ENCODE measurements around the gene GADD45A. TPM values are rescaled to one million over a fixed set of nuclear protein-coding genes. Genes with fewer than 3 reads are reported as not detected.

The GADD45A gene
- total and polyA plus RNA-seq, 4 donors, result 9.4 to 29.4 (median 21.5) TPM

GRCh38 chr1:67676946-67677345, 8.1 kb upstream of the GADD45A start:
- Histone ChIP-seq H3K4me1 (ENCODE audit: control insufficient read depth, insufficient read depth, low read length) (no peaks in the 10 kb centered on the region), H3K36me3 (ENCODE audit: control insufficient read depth, insufficient read depth, low read length) (no peaks in the 10 kb centered on the region), H3K9me3 (ENCODE audit: control insufficient read depth, insufficient read depth, low read length) (no peaks in the 10 kb centered on the region), H3K27ac (ENCODE audit: low read depth, low read length) (no peak overlapping the region), H3K4me3 (ENCODE audit: low read depth, low read length) (no peak overlapping the region), H3K27me3 (ENCODE audit: control insufficient read depth, insufficient read depth, low read length) (no peaks in the 10 kb centered on the region)
- no CpG with 5 or more reads among the region's 2 CpGs for WGBS (ENCODE audit: insufficient coverage)
- peak in 1 of 6 donors; percentile 16 for DNase-seq (ENCODE audit: low read depth in 4 of 6, low spot score in 6 of 6)

- no peak overlapping the region for H3K27ac ChIP-seq (ENCODE audit: low read depth, low read length)
- no peak overlapping the region for H3K4me3 ChIP-seq (ENCODE audit: low read depth, low read length)
- no peaks in the 10 kb centered on the region for H3K4me1 ChIP-seq (ENCODE audit: control insufficient read depth, insufficient read depth, low read length)
- DNase-seq (ENCODE audit: low read depth in 4 of 6, low spot score in 6 of 6), result no peak
- no CpG with 5 or more reads among the region's 2 CpGs for WGBS (ENCODE audit: insufficient coverage)
- H3K9me3 ChIP-seq (ENCODE audit: control insufficient read depth, insufficient read depth, low read length), result no peaks in the 10 kb centered on the region
- H3K36me3 ChIP-seq (ENCODE audit: control insufficient read depth, insufficient read depth, low read length), result no peaks in the 10 kb centered on the region
- H3K27me3 ChIP-seq (ENCODE audit: control insufficient read depth, insufficient read depth, low read length), result no peaks in the 10 kb centered on the region
Observed at GRCh38 chr1:67677408-67677807, 7.6 kb upstream of the GADD45A start.

- H3K4me3 ChIP-seq (ENCODE audit: low read depth, low read length), result no peak overlapping the region
- H3K27ac ChIP-seq (ENCODE audit: low read depth, low read length), result no peak overlapping the region
- WGBS (ENCODE audit: insufficient coverage), result no CpG with 5 or more reads among the region's 2 CpGs
Observed at GRCh38 chr1:67677930-67678329, 7.1 kb upstream of the GADD45A start.

GRCh38 chr1:67679691-67680090, 5.3 kb upstream of the GADD45A start:
- no peak overlapping the region for H3K27ac ChIP-seq (ENCODE audit: low read depth, low read length)
- no peaks in the 10 kb centered on the region for H3K9me3 ChIP-seq (ENCODE audit: control insufficient read depth, insufficient read depth, low read length)
- no peaks in the 10 kb centered on the region for H3K27me3 ChIP-seq (ENCODE audit: control insufficient read depth, insufficient read depth, low read length)
- H3K36me3 ChIP-seq (ENCODE audit: control insufficient read depth, insufficient read depth, low read length), result no peaks in the 10 kb centered on the region
- peaks cover 1% of the 10 kb centered on the region for H3K4me1 ChIP-seq (ENCODE audit: control insufficient read depth, insufficient read depth, low read length)
- no peak overlapping the region for H3K4me3 ChIP-seq (ENCODE audit: low read depth, low read length)
- DNase-seq (ENCODE audit: low read depth in 4 of 6, low spot score in 6 of 6), result no peak

More at GRCh38 chr1:67677930-67678329, 7.1 kb upstream of the GADD45A start:
- no peaks in the 10 kb centered on the region for H3K9me3 ChIP-seq (ENCODE audit: control insufficient read depth, insufficient read depth, low read length)
- no peaks in the 10 kb centered on the region for H3K36me3 ChIP-seq (ENCODE audit: control insufficient read depth, insufficient read depth, low read length)
- no peaks in the 10 kb centered on the region for H3K27me3 ChIP-seq (ENCODE audit: control insufficient read depth, insufficient read depth, low read length)
- no peaks in the 10 kb centered on the region for H3K4me1 ChIP-seq (ENCODE audit: control insufficient read depth, insufficient read depth, low read length)
- DNase-seq (ENCODE audit: low read depth in 4 of 6, low spot score in 6 of 6), result no peak

- Histone ChIP-seq H3K27me3 (ENCODE audit: control insufficient read depth, insufficient read depth, low read length) (no peaks in the 10 kb centered on the region), H3K36me3 (ENCODE audit: control insufficient read depth, insufficient read depth, low read length) (no peaks in the 10 kb centered on the region), H3K4me1 (ENCODE audit: control insufficient read depth, insufficient read depth, low read length) (peaks cover 4% of the 10 kb centered on the region), H3K9me3 (ENCODE audit: control insufficient read depth, insufficient read depth, low read length) (no peaks in the 10 kb centered on the region), H3K4me3 (ENCODE audit: low read depth, low read length) (no peak overlapping the region), H3K27ac (ENCODE audit: low read depth, low read length) (no peak overlapping the region)
- DNase-seq (ENCODE audit: low read depth in 4 of 6, low spot score in 6 of 6), result no peak
- WGBS (ENCODE audit: insufficient coverage), result 100% methylated on average over 2 of the region's 2 CpGs
Observed at GRCh38 chr1:67680486-67680885, 4.5 kb upstream of the GADD45A start.

GRCh38 chr1:67682659-67683197, 2.3 kb upstream of the GADD45A start:
- H3K27ac ChIP-seq (ENCODE audit: low read depth, low read length), result no peak overlapping the region
- WGBS (ENCODE audit: insufficient coverage), result no CpG with 5 or more reads among the region's 3 CpGs
- no peak for DNase-seq (ENCODE audit: low read depth in 4 of 6, low spot score in 6 of 6)

GRCh38 chr1:67683316-67683715, 1.7 kb upstream of the GADD45A start:
- no peak overlapping the region for H3K27ac ChIP-seq (ENCODE audit: low read depth, low read length)

More at GRCh38 chr1:67682659-67683197, 2.3 kb upstream of the GADD45A start:
- no peaks in the 10 kb centered on the region for H3K27me3 ChIP-seq (ENCODE audit: control insufficient read depth, insufficient read depth, low read length)
- H3K36me3 ChIP-seq (ENCODE audit: control insufficient read depth, insufficient read depth, low read length), result no peaks in the 10 kb centered on the region
- H3K9me3 ChIP-seq (ENCODE audit: control insufficient read depth, insufficient read depth, low read length), result no peaks in the 10 kb centered on the region
- H3K4me1 ChIP-seq (ENCODE audit: control insufficient read depth, insufficient read depth, low read length), result peaks cover 14% of the 10 kb centered on the region
- H3K4me3 ChIP-seq (ENCODE audit: low read depth, low read length), result no peak overlapping the region

GRCh38 chr1:67683766-67684525, 1.1 kb upstream of the GADD45A start:
- 17% methylated on average over 3 of the region's 8 CpGs for WGBS (ENCODE audit: insufficient coverage)
- Histone ChIP-seq H3K36me3 (ENCODE audit: control insufficient read depth, insufficient read depth, low read length) (no peaks in the 10 kb centered on the region), H3K4me3 (ENCODE audit: low read depth, low read length) (no peak overlapping the region), H3K4me1 (ENCODE audit: control insufficient read depth, insufficient read depth, low read length) (peaks cover 14% of the 10 kb centered on the region), H3K27ac (ENCODE audit: low read depth, low read length) (peak overlapping the region; percentile 16), H3K27me3 (ENCODE audit: control insufficient read depth, insufficient read depth, low read length) (no peaks in the 10 kb centered on the region), H3K9me3 (ENCODE audit: control insufficient read depth, insufficient read depth, low read length) (no peaks in the 10 kb centered on the region)
- peak in 1 of 6 donors; percentile 37 for DNase-seq (ENCODE audit: low read depth in 4 of 6, low spot score in 6 of 6)

More at GRCh38 chr1:67683316-67683715, 1.7 kb upstream of the GADD45A start:
- WGBS (ENCODE audit: insufficient coverage), result no CpG with 5 or more reads among the region's 3 CpGs
- DNase-seq (ENCODE audit: low read depth in 4 of 6, low spot score in 6 of 6), result no peak
- Histone ChIP-seq H3K4me1 (ENCODE audit: control insufficient read depth, insufficient read depth, low read length) (peaks cover 14% of the 10 kb centered on the region), H3K27me3 (ENCODE audit: control insufficient read depth, insufficient read depth, low read length) (no peaks in the 10 kb centered on the region), H3K9me3 (ENCODE audit: control insufficient read depth, insufficient read depth, low read length) (no peaks in the 10 kb centered on the region), H3K36me3 (ENCODE audit: control insufficient read depth, insufficient read depth, low read length) (no peaks in the 10 kb centered on the region), H3K4me3 (ENCODE audit: low read depth, low read length) (no peak overlapping the region)

GRCh38 chr1:67684526-67685066, 405 bp upstream of the GADD45A start:
- peak in 1 of 6 donors; percentile 17 for DNase-seq (ENCODE audit: low read depth in 4 of 6, low spot score in 6 of 6)
- H3K27me3 ChIP-seq (ENCODE audit: control insufficient read depth, insufficient read depth, low read length), result no peaks in the 10 kb centered on the region
- WGBS (ENCODE audit: insufficient coverage), result 11% methylated on average over 4 of the region's 20 CpGs

More at GRCh38 chr1:67684526-67685066, 405 bp upstream of the GADD45A start:
- Histone ChIP-seq H3K4me3 (ENCODE audit: low read depth, low read length) (peak overlapping the region; percentile 86), H3K27ac (ENCODE audit: low read depth, low read length) (peak overlapping the region; percentile 64), H3K4me1 (ENCODE audit: control insufficient read depth, insufficient read depth, low read length) (peaks cover 14% of the 10 kb centered on the region), H3K9me3 (ENCODE audit: control insufficient read depth, insufficient read depth, low read length) (no peaks in the 10 kb centered on the region), H3K36me3 (ENCODE audit: control insufficient read depth, insufficient read depth, low read length) (no peaks in the 10 kb centered on the region)
